SJCRH30 (cell line): ENCODE measurements around the gene INHBB. TPM values are rescaled to one million over a fixed set of nuclear protein-coding genes. Genes with fewer than 3 reads are reported as not detected.

ENCODE experiments used
- DNase-seq, 2 experiments: peaks; one replicate each; pipeline ENCODE4 v3.0.0-alpha.2; 2015 to 2020
- H3K27ac ChIP-seq: fragments of 250-450 bp; sonication (Bioruptor Pico); 2 replicates; pipeline ENCODE4 v1.5.1; 2020; ENCODE audit warnings: mild to moderate bottlenecking, moderate library complexity
- H3K27me3 ChIP-seq: fragments of 250-450 bp; sonication (Bioruptor Pico); 2 replicates; pipeline ENCODE4 v1.5.1; 2020; ENCODE audit warnings: mild to moderate bottlenecking, moderate library complexity
- H3K36me3 ChIP-seq: fragments of 250-450 bp; sonication (Bioruptor Pico); 2 replicates; pipeline ENCODE4 v1.5.1; 2020; ENCODE audit warnings: mild to moderate bottlenecking, moderate library complexity
- H3K4me1 ChIP-seq: fragments of 250-450 bp; sonication (Bioruptor Pico); 2 replicates; pipeline ENCODE4 v1.5.1; 2020; ENCODE audit warnings: mild to moderate bottlenecking, moderate library complexity
- H3K4me3 ChIP-seq: fragments of 250-450 bp; sonication (Bioruptor Pico); 2 replicates; pipeline ENCODE4 v1.5.1; 2020; ENCODE audit warnings: mild to moderate bottlenecking, moderate library complexity
- H3K9me3 ChIP-seq: fragments of 250-450 bp; sonication (Bioruptor Pico); replicated peaks from 2 replicates; pipeline ENCODE4 v1.5.1; 2020; ENCODE audit warnings: mild to moderate bottlenecking, moderate library complexity
- total RNA-seq: library from RNA; depleted of rRNA; stranded (reverse); fragments of >200 nt; shearing (Covaris generic); gene quantifications from 2 replicates; pipeline ENCODE4 v1.2.3, GENCODE V29; 2014; rRNA removed

Gene INHBB
- total RNA-seq, 1 experiment from 2014 or later: not detected

GRCh38 chr2:120396013-120396860 lies 50.3 kb downstream of the INHBB start:
- peak; percentile 13 to 14 for DNase-seq
- no peak overlapping the region for H3K27ac ChIP-seq
- no peaks in the 10 kb centered on the region for H3K36me3 ChIP-seq
- no peaks in the 10 kb centered on the region for H3K9me3 ChIP-seq
- H3K4me1 ChIP-seq: no peaks in the 10 kb centered on the region
- H3K4me3 ChIP-seq: no peak overlapping the region
- peaks cover 10% of the 10 kb centered on the region; the same call in 1 of the 2 replicates for H3K27me3 ChIP-seq

- H3K9me3 ChIP-seq: no peaks in the 10 kb centered on the region
- no peak overlapping the region for H3K27ac ChIP-seq
- no peaks in the 10 kb centered on the region for H3K36me3 ChIP-seq
- no peaks in the 10 kb centered on the region for H3K4me1 ChIP-seq
- DNase-seq: no peak
- peaks cover 10% of the 10 kb centered on the region; the same call in 1 of the 2 replicates for H3K27me3 ChIP-seq
- no peak overlapping the region for H3K4me3 ChIP-seq
Observed at GRCh38 chr2:120396861-120397811, 51.2 kb downstream of the INHBB start.

GRCh38 chr2:120398051-120398995 lies 52.4 kb downstream of the INHBB start:
- Histone ChIP-seq H3K27me3 (peaks cover 10% of the 10 kb centered on the region; the same call in 1 of the 2 replicates), H3K36me3 (no peaks in the 10 kb centered on the region), H3K9me3 (no peaks in the 10 kb centered on the region), H3K4me3 (no peak overlapping the region), H3K27ac (no peak overlapping the region), H3K4me1 (no peaks in the 10 kb centered on the region)
- DNase-seq: no peak

GRCh38 chr2:120398996-120399888 lies 53.3 kb downstream of the INHBB start:
- H3K27ac ChIP-seq: no peak overlapping the region
- no peaks in the 10 kb centered on the region for H3K36me3 ChIP-seq
- DNase-seq: peak in 1 of 2 experiments; percentile 1
- H3K9me3 ChIP-seq: no peaks in the 10 kb centered on the region
- no peak overlapping the region for H3K4me3 ChIP-seq
- no peaks in the 10 kb centered on the region for H3K4me1 ChIP-seq
- H3K27me3 ChIP-seq: peaks cover 10% of the 10 kb centered on the region; the same call in 1 of the 2 replicates

GRCh38 chr2:120399889-120400240 lies 53.9 kb downstream of the INHBB start:
- no peaks in the 10 kb centered on the region for H3K36me3 ChIP-seq
- no peak overlapping the region for H3K27ac ChIP-seq
- H3K9me3 ChIP-seq: no peaks in the 10 kb centered on the region
- no peak for DNase-seq
- H3K27me3 ChIP-seq: peaks cover 10% of the 10 kb centered on the region; the same call in 1 of the 2 replicates
- H3K4me3 ChIP-seq: no peak overlapping the region
- H3K4me1 ChIP-seq: no peaks in the 10 kb centered on the region

- Histone ChIP-seq H3K4me1 (no peaks in the 10 kb centered on the region), H3K9me3 (no peaks in the 10 kb centered on the region), H3K4me3 (no peak overlapping the region), H3K27ac (no peak overlapping the region), H3K27me3 (peaks cover 10% of the 10 kb centered on the region; the same call in 1 of the 2 replicates), H3K36me3 (no peaks in the 10 kb centered on the region)
- DNase-seq: no peak
Observed at GRCh38 chr2:120400551-120400950, 54.6 kb downstream of the INHBB start.

Other genes with a start within 250 kb of the INHBB start
- 1.5 and 1.6 TPM in 2 replicates for gene TMEM185B, start 122.7 kb upstream of the INHBB start, total RNA-seq
- 33.3 and 35.8 TPM in 2 replicates for gene RALB, start 93.3 kb upstream of the INHBB start, total RNA-seq